ENCODE measurements around the gene FARP2. TPM values are rescaled to one million over a fixed set of nuclear protein-coding genes. Genes with fewer than 3 reads are reported as not detected.

Gene FARP2
- total RNA-seq, 1 experiment from 2014 or later, result 29.9 TPM

GRCh38 chr2:241389697-241390096 is 33.6 kb downstream of the FARP2 start:
- TF ChIP-seq EZH2 (IDR thresholded peaks at IDR 0.05; ENCODE audit: low read length, unreplicated experiment) (no peak), EZH2phosphoT487 (IDR thresholded peaks at IDR 0.05; ENCODE audit: borderline replicate concordance, low read length) (no peak), CTCF (conservative IDR thresholded peaks at IDR 0.05; ENCODE audit: low read depth, low read length) (no peak)
- no peaks in the 10 kb centered on the region for H3F3A ChIP-seq (ENCODE audit: low read length, unreplicated experiment)
- ChIA-PET CTCF (no interaction called here), POLR2A (ENCODE audit: unreplicated experiment) (no interaction called here)
- intact Hi-C loops (cut with micrococcal nuclease), result no loop called here
- BruUV-seq (replicated peaks), result no TSS peak
- H3K79me2 ChIP-seq (ENCODE audit: low read length), result peaks cover 5% of the 10 kb centered on the region; the same call in 1 of the 2 replicates
- no peaks in the 10 kb centered on the region for H3K4me1 ChIP-seq (ENCODE audit: insufficient read depth, low read length)
- no peaks in the 10 kb centered on the region for H3K9me2 ChIP-seq (replicated peaks; ENCODE audit: low read length)
- H3K9ac ChIP-seq (ENCODE audit: low read length), result no peak overlapping the region
- no peak overlapping the region for H2AFZ ChIP-seq (ENCODE audit: low read length)
- DNase-seq (no peak), ATAC-seq (no peak)
- no peaks in the 10 kb centered on the region for H3K9me3 ChIP-seq (ENCODE audit: low read length)
- no peak overlapping the region for H3K4me3 ChIP-seq (ENCODE audit: low read length)
- no peaks in the 10 kb centered on the region for H3K27me3 ChIP-seq (ENCODE audit: low read length)
- no peaks in the 10 kb centered on the region; the same call in 1 of the 2 replicates for H3K36me3 ChIP-seq (ENCODE audit: low read depth, low read length)
- H4K20me1 ChIP-seq (ENCODE audit: low read length), result no peaks in the 10 kb centered on the region
- no peak overlapping the region for H3K4me2 ChIP-seq (ENCODE audit: low read length)
- H3K27ac ChIP-seq (ENCODE audit: low read length), result no peak overlapping the region

GRCh38 chr2:241390301-241391206 is 34.5 kb downstream of the FARP2 start:
- no peak for TF ChIP-seq EZH2phosphoT487 (IDR thresholded peaks at IDR 0.05; ENCODE audit: borderline replicate concordance, low read length)
- no peak for TF ChIP-seq CTCF (conservative IDR thresholded peaks at IDR 0.05; ENCODE audit: low read depth, low read length)
- TF ChIP-seq EZH2 (IDR thresholded peaks at IDR 0.05; ENCODE audit: low read length, unreplicated experiment), result no peak
- CTCF ChIA-PET, result no interaction called here
- Histone ChIP-seq H3K4me3 (ENCODE audit: low read length) (no peak overlapping the region), H3K9me2 (replicated peaks; ENCODE audit: low read length) (no peaks in the 10 kb centered on the region), H3K4me2 (ENCODE audit: low read length) (no peak overlapping the region), H3K79me2 (ENCODE audit: low read length) (peaks cover 5% of the 10 kb centered on the region; the same call in 1 of the 2 replicates), H2AFZ (ENCODE audit: low read length) (no peak overlapping the region), H4K20me1 (ENCODE audit: low read length) (no peaks in the 10 kb centered on the region), H3K27ac (ENCODE audit: low read length) (no peak overlapping the region), H3K4me1 (ENCODE audit: insufficient read depth, low read length) (no peaks in the 10 kb centered on the region), H3K27me3 (ENCODE audit: low read length) (no peaks in the 10 kb centered on the region), H3K9me3 (ENCODE audit: low read length) (no peaks in the 10 kb centered on the region), H3K9ac (ENCODE audit: low read length) (no peak overlapping the region), H3F3A (ENCODE audit: low read length, unreplicated experiment) (no peaks in the 10 kb centered on the region), H3K36me3 (ENCODE audit: low read depth, low read length) (peaks cover 3% of the 10 kb centered on the region; the same call in 1 of the 2 replicates)
- BruUV-seq (replicated peaks), result no TSS peak
- DNase-seq, result no peak
- no peak for ATAC-seq
- intact Hi-C loops (cut with micrococcal nuclease), result no loop called here
- POLR2A ChIA-PET (ENCODE audit: unreplicated experiment), result no interaction called here

Measured in PC-3 (cell line).